Left ventricle myocardium inferior (tissue), 1 donor: ENCODE measurements around the gene ENPP7. TPM values are rescaled to one million over a fixed set of nuclear protein-coding genes. Genes with fewer than 3 reads are reported as not detected.

Experiments used
- DNase-seq: peaks from one replicate; pipeline ENCODE4 v3.0.0-alpha.2; 2020
- H3K27ac ChIP-seq: fragments of 200-600 bp; replicated peaks from 2 replicates; pipeline ENCODE4 v1.8.0; 2021
- H3K27me3 ChIP-seq: fragments of 200-600 bp; 2 replicates; pipeline ENCODE4 v1.8.0; 2021; ENCODE audit warnings: low read depth
- H3K36me3 ChIP-seq: fragments of 200-600 bp; 2 replicates; pipeline ENCODE4 v1.8.0; 2021
- H3K4me1 ChIP-seq: fragments of 200-600 bp; 2 replicates; pipeline ENCODE4 v1.8.0; 2021
- H3K4me3 ChIP-seq: fragments of 200-600 bp; 2 replicates; pipeline ENCODE4 v1.8.0; 2021; ENCODE audit warnings: mild to moderate bottlenecking, moderate library complexity
- H3K9me3 ChIP-seq: fragments of 200-600 bp; replicated peaks from 2 replicates; pipeline ENCODE4 v1.8.0; 2021
- intact Hi-C: fragments of 100-400 bp; cut with micrococcal nuclease; formaldehyde crosslinking; loops from one replicate; pipeline ENCODE4 v1.11.0; 2022
- total RNA-seq: library from RNA; stranded (reverse); fragmentation: NEBNext Ultra II Directional; extraction: Animal tissue kit (Norgen Biotek cat#: 25700); gene quantifications from one replicate; pipeline ENCODE4 v1.2.1, GENCODE V29; 2021
- TF ChIP-seq, protein P1 (sequence below): fragments of 200-600 bp; IDR thresholded peaks from 2 replicates; pipeline ENCODE4 v1.8.0; 2021; ENCODE audit warnings: antibody characterized with exemption, mild to moderate bottlenecking, borderline replicate concordance
- donor health status: DM: no; HTN: yes; CAD: no; lungs with severe emphysema.

Gene ENPP7
- total RNA-seq, 1 donor from 2014 or later = not detected

DNA sequence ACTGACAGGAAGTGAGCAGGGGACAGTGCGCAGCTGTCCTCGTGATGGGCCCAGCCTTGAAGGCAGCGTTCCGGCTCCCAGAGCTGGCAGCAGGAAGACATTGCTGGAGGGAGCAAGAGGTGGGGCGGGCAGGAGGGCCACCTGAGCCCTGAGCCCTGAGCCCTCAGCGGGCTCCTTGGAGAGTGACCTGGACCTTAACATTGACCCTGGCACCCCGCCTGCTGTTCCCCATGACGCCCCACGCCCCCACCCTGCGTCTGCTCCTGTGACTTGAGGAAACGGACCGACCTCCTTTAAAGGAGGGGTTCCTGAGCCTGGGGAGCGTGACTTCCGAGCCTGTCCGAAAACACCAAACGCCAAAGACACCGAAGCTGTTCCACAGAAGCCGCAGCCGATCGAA is 25.1 kb upstream of the ENPP7 start:
- DNase-seq = no peak
- no peak overlapping the region for H3K27ac ChIP-seq

DNA sequence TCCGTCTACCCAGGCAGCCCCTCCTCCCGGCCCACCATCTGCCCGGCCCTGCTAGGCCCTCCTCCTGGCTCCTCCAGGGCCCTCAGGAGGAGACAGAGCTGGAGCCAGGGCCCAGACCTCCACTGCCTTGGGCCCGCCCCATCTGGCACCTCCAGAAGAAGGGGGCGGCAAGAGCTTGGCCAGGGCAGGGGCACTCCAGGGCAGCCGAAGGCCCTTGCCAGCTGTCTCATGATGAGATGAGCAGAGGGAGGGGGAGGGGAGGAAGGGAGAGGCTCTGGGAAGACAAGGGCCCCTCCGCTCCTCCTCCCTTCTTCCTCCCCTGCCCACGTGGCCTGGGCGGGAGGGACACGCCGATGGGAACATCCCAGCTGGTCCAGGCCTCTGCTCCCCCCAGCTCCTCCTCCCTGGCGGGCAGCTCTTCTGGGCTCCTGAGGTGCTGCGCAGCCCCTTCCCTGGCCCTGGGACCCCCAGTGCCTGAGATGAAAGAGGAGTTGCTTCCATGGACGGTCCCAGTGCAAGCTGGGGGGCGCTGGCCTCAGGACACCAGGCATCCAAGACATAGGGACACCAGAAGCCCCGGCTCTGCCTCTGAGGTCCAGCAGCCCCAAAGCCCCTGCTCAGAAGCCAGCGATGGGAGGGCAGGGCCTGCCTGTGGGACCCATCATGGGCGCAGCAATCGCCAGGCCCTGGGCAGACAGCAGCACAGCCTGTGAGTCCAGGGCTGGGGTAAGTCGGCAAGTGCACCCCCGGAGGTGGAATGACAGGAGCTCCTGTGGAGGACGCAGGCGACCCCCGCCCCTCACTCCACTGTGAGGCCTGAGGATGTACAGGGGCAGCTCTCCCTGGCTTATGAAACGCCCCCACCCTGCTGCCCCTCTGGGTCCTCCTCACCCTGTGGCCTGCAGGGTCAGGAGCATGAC is 23.6 kb upstream of the ENPP7 start:
- peaks cover 6% of the 10 kb centered on the region for H3K4me1 ChIP-seq
- no peak overlapping the region for H3K27ac ChIP-seq
- no peak overlapping the region for H3K4me3 ChIP-seq
- no peaks in the 10 kb centered on the region for H3K36me3 ChIP-seq
- H3K27me3 ChIP-seq = peaks cover 71% of the 10 kb centered on the region
- H3K9me3 ChIP-seq = no peaks in the 10 kb centered on the region
- TF ChIP-seq, protein P1, sequence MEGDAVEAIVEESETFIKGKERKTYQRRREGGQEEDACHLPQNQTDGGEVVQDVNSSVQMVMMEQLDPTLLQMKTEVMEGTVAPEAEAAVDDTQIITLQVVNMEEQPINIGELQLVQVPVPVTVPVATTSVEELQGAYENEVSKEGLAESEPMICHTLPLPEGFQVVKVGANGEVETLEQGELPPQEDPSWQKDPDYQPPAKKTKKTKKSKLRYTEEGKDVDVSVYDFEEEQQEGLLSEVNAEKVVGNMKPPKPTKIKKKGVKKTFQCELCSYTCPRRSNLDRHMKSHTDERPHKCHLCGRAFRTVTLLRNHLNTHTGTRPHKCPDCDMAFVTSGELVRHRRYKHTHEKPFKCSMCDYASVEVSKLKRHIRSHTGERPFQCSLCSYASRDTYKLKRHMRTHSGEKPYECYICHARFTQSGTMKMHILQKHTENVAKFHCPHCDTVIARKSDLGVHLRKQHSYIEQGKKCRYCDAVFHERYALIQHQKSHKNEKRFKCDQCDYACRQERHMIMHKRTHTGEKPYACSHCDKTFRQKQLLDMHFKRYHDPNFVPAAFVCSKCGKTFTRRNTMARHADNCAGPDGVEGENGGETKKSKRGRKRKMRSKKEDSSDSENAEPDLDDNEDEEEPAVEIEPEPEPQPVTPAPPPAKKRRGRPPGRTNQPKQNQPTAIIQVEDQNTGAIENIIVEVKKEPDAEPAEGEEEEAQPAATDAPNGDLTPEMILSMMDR = no peak
- DNase-seq = no peak
- intact Hi-C loops = no loop called here

More for the DNA sequence above, 25.1 kb upstream of the ENPP7 start:
- Histone ChIP-seq H3K27me3 (peaks cover 76% of the 10 kb centered on the region), H3K36me3 (no peaks in the 10 kb centered on the region), H3K4me1 (peaks cover 6% of the 10 kb centered on the region), H3K4me3 (no peak overlapping the region), H3K9me3 (no peaks in the 10 kb centered on the region)
- intact Hi-C loops = no loop called here
- TF ChIP-seq, protein P1 = no peak

DNA sequence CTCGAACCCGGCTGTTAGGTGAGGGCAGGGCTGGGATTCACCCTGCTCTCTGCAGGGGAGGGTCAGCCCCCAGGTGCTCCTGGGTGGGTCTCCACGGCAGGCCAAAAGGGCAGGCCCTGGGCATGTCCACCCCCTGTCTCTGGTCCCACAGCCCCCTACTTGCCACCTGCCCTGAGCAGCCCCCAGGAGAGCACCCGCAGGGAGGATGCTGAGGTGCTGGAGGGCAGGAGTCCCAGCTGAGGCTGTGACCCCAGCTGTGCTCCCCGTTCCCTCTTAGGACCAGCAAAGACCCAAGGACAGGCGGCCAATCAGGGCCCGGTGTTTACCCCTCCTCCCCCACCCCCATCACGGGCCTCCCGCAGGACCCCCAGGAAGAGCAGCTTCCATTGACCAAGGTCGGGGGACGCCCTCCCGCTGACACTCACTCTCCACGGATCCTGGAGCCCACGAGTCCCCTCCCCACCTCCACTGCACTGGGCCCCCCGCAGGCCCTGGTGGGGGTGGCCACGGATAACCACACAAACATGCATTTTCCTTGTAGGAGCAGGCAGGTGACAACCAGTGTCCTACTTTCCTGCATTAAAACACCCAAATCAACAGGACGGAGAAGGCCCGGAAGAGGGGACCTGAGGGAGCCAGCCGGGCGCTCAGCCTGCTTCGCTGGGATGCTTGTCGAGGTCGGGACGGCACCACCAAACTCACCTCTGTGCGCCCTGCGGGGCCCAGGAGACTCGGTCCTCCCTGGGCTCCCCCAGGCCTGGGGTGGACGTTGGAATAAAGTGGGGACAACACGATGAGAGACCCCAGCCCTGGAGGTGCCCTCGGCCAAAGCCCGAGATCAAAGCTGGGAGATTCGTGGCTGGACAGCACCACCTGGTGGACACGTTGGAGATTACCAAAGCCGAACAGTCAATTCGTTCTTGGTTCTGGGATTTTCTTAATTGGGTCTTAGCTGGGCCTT is 22.5 kb upstream of the ENPP7 start:
- TF ChIP-seq, protein P1 = peak; percentile 84
- intact Hi-C loops = no loop called here
- no peak for DNase-seq
- Histone ChIP-seq H3K9me3 (no peaks in the 10 kb centered on the region), H3K27me3 (peaks cover 73% of the 10 kb centered on the region), H3K4me3 (peak overlapping the region; percentile 38), H3K27ac (no peak overlapping the region), H3K4me1 (peaks cover 6% of the 10 kb centered on the region), H3K36me3 (no peaks in the 10 kb centered on the region)

DNA sequence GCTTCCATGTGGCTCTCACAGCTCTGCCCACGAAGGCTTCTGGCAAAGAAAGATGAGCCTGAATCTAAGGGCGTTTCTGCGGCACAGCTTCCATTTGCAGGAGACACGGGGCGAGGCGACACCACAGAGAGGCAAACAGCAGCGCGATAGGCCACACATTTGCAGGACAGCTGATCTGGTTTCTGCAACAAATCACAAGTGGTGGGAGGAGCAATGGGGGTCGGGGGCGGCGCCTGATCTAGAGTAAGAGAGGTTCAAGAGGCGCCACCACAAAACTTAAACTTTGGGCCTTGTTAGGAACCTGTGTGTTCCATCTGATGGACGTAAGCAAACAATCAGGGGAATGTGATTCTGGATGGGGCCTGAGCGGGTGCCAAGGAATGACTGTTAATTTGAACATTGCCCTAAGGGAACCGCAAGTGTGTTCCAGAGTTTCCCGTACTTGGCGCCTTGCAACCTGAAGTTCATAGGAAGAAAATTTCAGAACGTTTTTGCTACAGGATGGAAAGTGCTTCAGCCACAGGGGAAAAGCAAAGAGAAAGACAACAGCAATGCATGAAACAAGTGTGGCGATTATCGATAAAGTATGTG is 18.9 kb upstream of the ENPP7 start:
- H3K9me3 ChIP-seq = no peaks in the 10 kb centered on the region
- no peak overlapping the region for H3K27ac ChIP-seq
- H3K4me1 ChIP-seq = peaks cover 6% of the 10 kb centered on the region
- H3K4me3 ChIP-seq = no peak overlapping the region
- H3K36me3 ChIP-seq = no peaks in the 10 kb centered on the region
- H3K27me3 ChIP-seq = peaks cover 71% of the 10 kb centered on the region
- DNase-seq = no peak
- intact Hi-C loops = no loop called here
- TF ChIP-seq, protein P1 = no peak

DNA sequence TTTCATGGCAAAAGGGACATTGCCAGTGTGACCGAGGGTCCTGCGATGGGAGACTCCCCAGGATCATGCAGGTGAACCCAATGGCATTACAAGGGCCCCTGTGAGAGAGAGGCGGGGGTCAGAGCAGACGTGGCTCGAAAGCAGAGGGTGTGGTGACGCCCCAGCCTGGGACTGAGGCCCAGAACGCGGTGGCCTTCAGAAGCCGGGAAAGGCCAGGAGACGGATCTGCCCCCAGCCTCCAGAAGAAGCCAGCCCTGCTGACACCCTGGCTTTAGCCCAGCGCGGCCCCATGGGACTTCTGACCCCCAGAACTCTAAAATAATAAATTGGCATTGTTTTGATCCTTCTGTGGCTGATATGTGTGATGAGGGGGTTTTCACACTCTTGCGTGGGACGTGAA is 17.4 kb upstream of the ENPP7 start:
- no peak for DNase-seq
- intact Hi-C loops = no loop called here
- Histone ChIP-seq H3K9me3 (no peaks in the 10 kb centered on the region), H3K27ac (no peak overlapping the region), H3K27me3 (peaks cover 68% of the 10 kb centered on the region), H3K4me1 (peaks cover 3% of the 10 kb centered on the region), H3K4me3 (no peak overlapping the region), H3K36me3 (no peaks in the 10 kb centered on the region)
- TF ChIP-seq, protein P1 = no peak
